ENCODE data around the gene WNT10A. TPM values are rescaled to one million over a fixed set of nuclear protein-coding genes. Genes with fewer than 3 reads are reported as not detected.
A peak's percentile ranks its signal among the peaks of the same experiment; 100 is the strongest.

The WNT10A gene
- total and polyA plus RNA-seq, 2 of the 8 experiments (the other 6 are each of a cell fraction or from before 2014, with no cell fraction given), result 0.05 TPM; not detected in 1

DNA sequence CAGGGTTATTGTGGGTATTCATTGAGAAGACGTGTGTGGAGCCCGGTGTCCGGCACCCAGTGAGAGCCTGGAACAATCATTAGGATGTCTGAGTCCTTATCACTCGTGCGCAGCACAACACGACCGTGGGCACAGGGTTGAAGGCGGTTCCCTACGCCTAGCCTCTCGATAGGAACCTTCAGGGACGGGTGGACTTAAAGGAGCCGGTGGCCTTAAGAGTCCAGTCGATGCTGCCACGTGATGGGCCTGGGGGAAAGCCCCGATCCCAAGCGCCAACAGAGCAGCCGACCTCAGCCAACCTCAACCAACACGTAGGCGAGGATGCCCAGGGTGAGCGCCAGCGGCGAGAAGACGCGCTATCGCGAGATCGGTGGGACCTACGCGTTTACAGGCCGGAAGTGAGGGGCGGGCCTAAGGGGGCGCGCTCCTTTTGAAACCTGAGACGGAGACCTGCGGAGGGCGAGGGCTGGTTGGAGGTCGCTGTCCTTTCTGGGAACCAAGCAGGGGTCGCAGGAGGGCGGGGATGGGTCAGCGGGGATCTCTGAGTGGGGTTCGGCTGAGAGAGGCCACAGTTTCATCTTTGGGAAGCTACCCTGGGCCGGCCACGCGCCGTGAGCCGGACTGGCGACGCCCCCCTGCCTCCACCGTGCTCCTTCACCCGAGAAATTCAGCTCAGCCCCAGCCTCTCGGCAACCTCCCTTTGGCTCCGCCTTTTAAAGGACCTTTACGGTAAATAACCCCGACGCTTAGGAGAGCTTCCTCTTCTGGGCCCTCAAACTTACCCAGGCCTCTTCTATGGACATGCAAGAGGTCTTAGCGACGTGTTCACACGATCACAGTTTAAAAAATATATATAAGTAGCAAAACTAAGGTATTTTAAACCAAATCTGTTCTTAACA, 28.3 kb downstream of the WNT10A start:
- peak overlapping the region; percentile 72 for H2AFZ ChIP-seq (ENCODE audit: low read length)
- FAIRE-seq (peak; percentile 48), DNase-seq (ENCODE audit: low read depth in 1 of 2, low spot score in 2 of 2) (peak; percentile 89 to 96)
- no peak overlapping the region for H3K4ac ChIP-seq (replicated peaks; ENCODE audit: insufficient read length, low read depth, low read length)
- no peak overlapping the region for H3K14ac ChIP-seq (ENCODE audit: insufficient read length)
- 8% methylated on average over 51 of the region's 58 CpGs; no CpG with 5 or more reads in 1 of the 2 experiments for WGBS, 2 experiments (ENCODE audit: extremely low coverage in 1 of 2, insufficient coverage in 1 of 2, insufficient read length in 1 of 2, insufficient replicate concordance in 2 of 2, low coverage in 1 of 2, low lambda C conversion rate in 2 of 2, missing lambda C conversion rate in 1 of 2)
- H3K27ac ChIP-seq (ENCODE audit: low read depth, low read length), result peak overlapping the region; percentile 73; the same call in 1 of the 2 replicates
- no peaks in the 10 kb centered on the region for H3K79me2 ChIP-seq (ENCODE audit: control insufficient read depth in 1 of 2, insufficient read depth in 2 of 2, low read length in 2 of 2)
- H3K9me3 ChIP-seq (ENCODE audit: insufficient read depth in 2 of 2, low read depth in 1 of 2, low read length in 1 of 2), result no peaks in the 10 kb centered on the region
- H2BK20ac ChIP-seq (ENCODE audit: low read length), result no peak overlapping the region
- peaks cover 2 to 28% (median 17%) of the 10 kb centered on the region in 4 experiments; a peak in 6 of 7 replicates for H3K27me3 ChIP-seq (replicated peaks in 1 of 4; ENCODE audit: control insufficient read depth in 3 of 4, extremely low read depth in 1 of 4, insufficient read depth in 3 of 4, low read length in 3 of 4)
- no peaks in the 10 kb centered on the region for H3K36me3 ChIP-seq (ENCODE audit: control insufficient read depth in 2 of 4, insufficient read depth in 4 of 4, low read length in 3 of 4)
- peak overlapping the region; percentile 49 for H3K56ac ChIP-seq (replicated peaks; ENCODE audit: insufficient read length, low read depth, low read length)
- H3K4me3 ChIP-seq (ENCODE audit: extremely low read depth in 1 of 4, insufficient read depth in 2 of 4, low read depth in 3 of 4, low read length in 4 of 4), result peak overlapping the region; percentile 75 to 90 (median 82)
- peak overlapping the region; percentile 76 for H4K8ac ChIP-seq (ENCODE audit: extremely low read depth, insufficient read depth, low read length)
- H2BK12ac ChIP-seq (ENCODE audit: low read depth, low read length), result peak overlapping the region; percentile 77; the same call in 1 of the 2 replicates
- H3K23me2 ChIP-seq (ENCODE audit: low read depth, low read length), result peaks cover 9% of the 10 kb centered on the region; the same call in 1 of the 2 replicates
- peak overlapping the region; percentile 79 for H2BK120ac ChIP-seq (replicated peaks; ENCODE audit: low read depth, low read length)
- H4K20me1 ChIP-seq (replicated peaks in 1 of 2; ENCODE audit: control insufficient read depth in 1 of 2, insufficient read depth in 2 of 2, low read length in 2 of 2), result no peaks in the 10 kb centered on the region
- peak overlapping the region in 3 of 4 experiments; percentile 80 to 85 (median 81); a peak in 6 of 7 replicates for H3K9ac ChIP-seq (replicated peaks in 1 of 4; ENCODE audit: extremely low read depth in 1 of 4, low read depth in 3 of 4, low read length in 3 of 4)
- H2BK15ac ChIP-seq (ENCODE audit: low read length), result no peak overlapping the region
- H3K4me1 ChIP-seq (replicated peaks in 1 of 4; ENCODE audit: control insufficient read depth in 3 of 4, insufficient read depth in 4 of 4, low read length in 3 of 4), result peaks cover 0 to 4% (median 1%) of the 10 kb centered on the region in 4 experiments; a peak in 2 of 7 replicates
- H3K18ac ChIP-seq (ENCODE audit: extremely low read depth, low read length), result peak overlapping the region; percentile 97
- peak overlapping the region; percentile 41 for H4K91ac ChIP-seq (replicated peaks; ENCODE audit: insufficient read length, low read length)
- no peak overlapping the region for H2AK5ac ChIP-seq (ENCODE audit: low read depth, low read length)
- H2BK5ac ChIP-seq (ENCODE audit: low read depth, low read length), result peak overlapping the region; percentile 90
- ChIA-PET POLR2A (ENCODE audit: partially characterized antibody) (interaction anchor here (0.7 to 1.3 kb wide), 12 partner anchors 10 to 54 kb away, joined by 3 to 10 read pairs (median 3); no protein-coding TSS in a partner anchor), CTCF (ENCODE audit: partially characterized antibody) (interaction anchor here (0.8 to 9.3 kb wide), 7 partner anchors 14 to 93 kb away, joined by 3 to 66 read pairs (median 4); partner anchors contain the start of gene WNT10A)
- no peak overlapping the region for H3K23ac ChIP-seq (ENCODE audit: insufficient read length)
- H4K5ac ChIP-seq (ENCODE audit: insufficient read length, low read depth, low read length), result peak overlapping the region; percentile 84
- H3K4me2 ChIP-seq (ENCODE audit: insufficient read depth in 1 of 2, low read depth in 2 of 2, low read length in 2 of 2), result peak overlapping the region; percentile 57 to 71
- no peaks in the 10 kb centered on the region for H3K79me1 ChIP-seq (ENCODE audit: low read depth, low read length)
- peak; percentile 85 for TF ChIP-seq CREB1 (IDR thresholded peaks at IDR 0.05)
- TF ChIP-seq JUN (IDR thresholded peaks at IDR 0.05; ENCODE audit: low read depth, low read length), result no peak
- TF ChIP-seq ASH2L (IDR thresholded peaks at IDR 0.05; ENCODE audit: low read length), result peak; percentile 56
- peak; percentile 61 to 95 for TF ChIP-seq POLR2A (IDR thresholded peaks at IDR 0.05; ENCODE audit: control extremely low read depth in 1 of 2, low read depth in 2 of 2, low read length in 2 of 2)
- TF ChIP-seq TAF7 (optimal IDR thresholded peaks at IDR 0.05; ENCODE audit: borderline replicate concordance, low read depth, low read length), result peak; percentile 84
- 0 out of 2 replicates have a peak, but pooled peaks have one; percentile 9 for TF ChIP-seq BACH1 (IDR thresholded peaks at IDR 0.05; ENCODE audit: low read length)
- peak; percentile 36; the same call in 1 of the 2 replicates for TF ChIP-seq SP1 (IDR thresholded peaks at IDR 0.05; ENCODE audit: low read depth, low read length)
- no peak for TF ChIP-seq CBX5 (IDR thresholded peaks at IDR 0.05; ENCODE audit: low read depth, low read length)
- peak; percentile 24; the same call in 1 of the 2 replicates for TF ChIP-seq EGR1 (IDR thresholded peaks at IDR 0.05; ENCODE audit: borderline replicate concordance, low read depth, low read length)
- TF ChIP-seq SIX5 (IDR thresholded peaks at IDR 0.05; ENCODE audit: low read depth, low read length), result peak; percentile 44
- no peak for TF ChIP-seq SIRT6 (IDR thresholded peaks at IDR 0.05; ENCODE audit: low read length)
- TF ChIP-seq, protein P1, sequence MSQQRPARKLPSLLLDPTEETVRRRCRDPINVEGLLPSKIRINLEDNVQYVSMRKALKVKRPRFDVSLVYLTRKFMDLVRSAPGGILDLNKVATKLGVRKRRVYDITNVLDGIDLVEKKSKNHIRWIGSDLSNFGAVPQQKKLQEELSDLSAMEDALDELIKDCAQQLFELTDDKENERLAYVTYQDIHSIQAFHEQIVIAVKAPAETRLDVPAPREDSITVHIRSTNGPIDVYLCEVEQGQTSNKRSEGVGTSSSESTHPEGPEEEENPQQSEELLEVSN (IDR thresholded peaks at IDR 0.05), result peak; percentile 64

All from H1 (cell line).